Measurements from ENCODE around the gene TPH1.

- TF ChIP-seq CTCF (IDR thresholded peaks at IDR 0.05; ENCODE audit: insufficient read depth, low read length) (no peak), REST (IDR thresholded peaks at IDR 0.05; ENCODE audit: insufficient replicate concordance, low read depth) (no peak), POLR2AphosphoS5 (IDR thresholded peaks at IDR 0.05; ENCODE audit: low read depth) (no peak)
Measured at GRCh38 chr11:18088366-18088765, 42.3 kb upstream of the TPH1 start.

Data from HL-60 (cell line).